GM18498 (cell line): Measurements from ENCODE around the gene PFKFB2.

Experiments
- ATAC-seq: cut with Tn5 transposase; IDR thresholded peaks from one replicate; pipeline ENCODE4 v1.9.1; 2021; ENCODE audit warnings: mild to moderate bottlenecking, moderate library complexity; ENCODE audit not compliant: unreplicated experiment

PFKFB2 gene

GRCh38 chr1:207021876-207022596 lies 31.0 kb upstream of the PFKFB2 start:
- ATAC-seq, result no peak

GRCh38 chr1:207022996-207023679 lies 29.9 kb upstream of the PFKFB2 start:
- ATAC-seq, result no peak

- ATAC-seq, result no peak
These were observed 28.6 kb upstream of the PFKFB2 start for GRCh38 chr1:207024202-207025145.

- ATAC-seq, result no peak
These were observed 27.8 kb upstream of the PFKFB2 start for GRCh38 chr1:207025146-207025880.

- no peak for ATAC-seq
These were observed 27.0 kb upstream of the PFKFB2 start for GRCh38 chr1:207026104-207026534.

GRCh38 chr1:207027206-207027777 lies 25.8 kb upstream of the PFKFB2 start:
- no peak for ATAC-seq

GRCh38 chr1:207027921-207028320 lies 25.2 kb upstream of the PFKFB2 start:
- no peak for ATAC-seq

GRCh38 chr1:207028884-207029650 lies 24.0 kb upstream of the PFKFB2 start:
- ATAC-seq, result no peak

- ATAC-seq, result no peak
These were observed 23.2 kb upstream of the PFKFB2 start for GRCh38 chr1:207029701-207030521.

- no peak for ATAC-seq
These were observed 22.5 kb upstream of the PFKFB2 start for GRCh38 chr1:207030522-207031009.

GRCh38 chr1:207031016-207031415 lies 22.1 kb upstream of the PFKFB2 start:
- no peak for ATAC-seq

GRCh38 chr1:207031632-207032264 lies 21.3 kb upstream of the PFKFB2 start:
- no peak for ATAC-seq

GRCh38 chr1:207032528-207033017 lies 20.5 kb upstream of the PFKFB2 start, which contains the start of gene C1orf116:
Gene C1orf116 (minus strand): TSS chr1:207032756. CDS start chr1:207027598, 5,158 bp downstream.
- no peak for ATAC-seq

GRCh38 chr1:207033302-207033701 lies 19.8 kb upstream of the PFKFB2 start:
- no peak for ATAC-seq

GRCh38 chr1:207034208-207034607 lies 18.9 kb upstream of the PFKFB2 start:
- no peak for ATAC-seq

GRCh38 chr1:207034998-207035397 lies 18.1 kb upstream of the PFKFB2 start:
- ATAC-seq, result no peak

- no peak for ATAC-seq
These were observed 17.1 kb upstream of the PFKFB2 start for GRCh38 chr1:207035877-207036551.
